Stimulated activated CD4-positive, alpha-beta T cell treated with anti-CD3 and anti-CD28 coated beads, TNF-alpha, amount 100 ng/mL, for 4 hours (primary cell): ENCODE measurements around the gene AKAP11.

ENCODE experiments used
- DNase-seq, 3 experiments: peaks; one replicate each; pipeline ENCODE4 v3.0.0-alpha.2; 2020; ENCODE audit warnings: low read depth in 3 of 3

The AKAP11 gene

DNA sequence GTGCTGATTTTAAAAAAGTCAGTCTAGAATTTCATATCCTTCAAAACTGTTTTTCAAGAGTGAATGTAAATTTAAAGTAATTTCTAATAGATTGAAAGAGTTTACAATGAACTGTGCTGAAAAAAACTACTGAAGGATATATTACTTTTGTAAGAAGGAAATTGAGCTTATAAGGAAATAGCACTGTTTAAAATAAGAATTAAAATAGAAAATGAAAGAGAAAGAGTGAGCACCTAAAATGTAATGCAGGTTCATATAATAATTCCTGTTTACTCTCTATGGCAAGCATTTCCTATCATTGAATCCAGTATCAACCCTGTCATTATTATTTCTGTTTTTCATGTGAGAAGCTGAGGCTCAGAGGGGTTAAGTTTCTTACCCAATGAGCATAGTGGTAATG, 57.3 kb downstream of the AKAP11 start:
- no peak for DNase-seq

DNA sequence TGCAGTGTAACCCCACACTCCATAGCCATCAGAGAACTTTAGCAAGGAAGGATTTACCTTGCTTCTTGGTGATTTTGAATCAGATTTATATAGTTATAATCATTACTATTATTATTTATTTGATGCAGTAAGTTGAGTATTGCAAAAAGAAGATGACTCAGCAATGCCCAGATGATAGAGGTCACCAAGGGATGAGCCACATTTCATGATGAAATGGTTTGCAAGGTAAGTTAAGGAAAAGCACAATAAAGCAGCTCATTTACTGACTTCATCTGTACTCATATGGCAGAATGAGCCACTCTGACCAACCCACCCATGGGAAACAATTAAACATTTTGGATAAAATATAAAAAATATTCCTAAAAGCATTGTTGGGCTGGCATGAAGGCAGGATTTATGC, 59.1 kb downstream of the AKAP11 start:
- no peak for DNase-seq

DNA sequence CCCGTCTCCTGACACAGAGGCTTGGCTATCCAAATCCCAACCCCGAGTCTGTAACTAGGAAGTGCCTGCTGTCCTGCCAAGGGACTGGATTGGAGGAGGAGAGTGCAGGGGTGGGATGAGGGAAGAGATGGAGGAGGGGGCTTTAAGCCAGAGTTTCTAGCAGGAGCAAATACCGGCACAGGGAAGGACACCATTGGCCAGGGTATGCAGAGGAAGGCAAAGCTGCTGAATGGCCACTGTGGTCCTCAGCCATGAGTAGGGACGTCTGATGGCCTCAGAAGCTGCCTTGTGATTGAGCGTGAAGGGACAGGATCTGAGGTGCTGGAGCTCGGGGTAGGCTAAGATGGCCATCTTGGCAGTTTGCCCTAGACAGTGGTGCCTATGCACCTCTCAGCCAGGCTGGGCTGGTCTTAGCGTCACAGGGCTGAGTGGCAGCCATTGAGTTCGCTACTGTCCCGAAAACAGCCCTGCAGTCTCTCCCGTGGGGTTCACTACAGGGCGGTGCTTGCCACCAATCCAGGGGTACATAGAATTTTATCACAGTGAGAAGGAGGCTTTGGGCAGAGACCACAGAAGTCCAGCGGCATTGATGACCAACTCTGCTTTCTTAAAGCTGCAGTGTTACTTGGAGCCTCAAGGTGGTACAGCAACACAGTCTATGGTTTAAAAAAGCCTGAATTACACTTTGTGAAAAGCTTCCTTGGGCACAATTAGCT, 61.8 kb downstream of the AKAP11 start:
- DNase-seq: no peak

DNA sequence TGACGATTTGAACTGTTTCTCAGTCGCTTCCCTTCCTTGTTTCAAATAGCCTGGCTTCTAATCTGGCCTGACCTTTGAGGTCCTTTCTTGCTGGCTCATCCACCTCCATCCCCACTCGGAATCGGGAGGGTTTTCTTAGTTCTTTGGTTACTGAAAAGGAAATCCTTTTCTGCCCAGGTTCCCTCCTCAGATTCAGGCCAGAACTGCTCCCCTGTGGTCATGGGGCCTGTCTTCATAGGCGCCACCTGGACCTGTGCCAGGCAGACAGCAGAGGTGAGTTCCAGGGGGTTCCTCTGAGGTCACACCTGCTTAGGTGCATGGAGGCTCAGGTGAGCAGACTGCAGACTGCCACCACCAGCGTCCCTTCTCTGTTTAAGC, 62.4 kb downstream of the AKAP11 start:
- DNase-seq: no peak

DNA sequence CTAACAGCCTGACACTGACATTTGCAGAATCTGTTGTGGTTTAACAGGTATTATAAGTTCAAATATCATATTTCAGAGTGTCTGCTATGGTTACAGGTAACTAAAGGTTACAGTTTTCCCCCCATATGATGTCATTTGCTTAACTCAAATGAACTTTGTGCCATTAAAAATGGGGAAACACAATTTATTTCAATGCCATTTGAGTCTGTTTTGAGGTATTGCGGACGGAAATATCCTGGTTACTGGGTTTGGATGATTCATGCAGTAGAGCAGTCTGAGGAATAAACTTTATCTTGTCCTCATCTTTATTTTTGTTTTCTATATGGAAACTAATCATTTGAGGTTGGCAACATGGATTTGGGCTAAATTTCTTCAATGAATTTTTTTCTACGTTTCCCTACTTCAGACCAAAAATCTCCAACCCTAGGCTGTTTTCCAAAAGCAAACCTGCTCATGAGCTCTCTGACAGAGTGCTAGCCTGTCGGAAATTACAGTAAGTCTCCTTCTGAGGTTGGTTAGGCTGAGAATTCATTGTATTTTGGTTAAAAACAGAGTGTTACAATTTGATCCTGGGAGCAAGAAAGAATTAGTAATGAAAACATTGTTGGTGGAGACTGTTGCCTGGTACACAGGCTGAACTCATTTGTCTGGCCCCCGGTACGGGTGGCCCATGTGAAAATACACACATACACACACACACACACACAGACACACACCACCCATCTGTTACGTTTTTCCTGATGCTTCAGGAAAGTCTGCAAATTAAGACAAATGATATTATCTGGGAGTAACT, 66.1 kb downstream of the AKAP11 start:
- DNase-seq: no peak

DNA sequence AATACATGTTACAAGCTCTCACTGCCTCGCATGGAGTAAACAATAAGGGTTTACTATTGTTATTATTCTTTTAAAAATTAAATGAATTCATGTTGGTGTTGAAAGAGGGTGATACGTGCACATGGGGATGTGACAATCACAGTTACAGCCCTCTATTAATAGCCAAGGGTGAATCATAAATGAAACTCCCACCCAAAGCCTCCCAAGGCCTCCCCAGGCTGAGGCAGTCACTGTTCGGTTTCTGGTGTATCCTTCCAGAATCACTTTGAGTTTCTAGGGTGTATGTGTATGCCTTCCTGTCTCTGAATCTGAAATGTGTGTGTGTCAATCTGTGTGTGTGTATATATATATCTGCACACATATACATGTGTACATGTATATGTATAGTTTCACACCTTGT, 73.4 kb downstream of the AKAP11 start:
- DNase-seq: no peak

GRCh38 chr13:42348576-42348975, 76.6 kb downstream of the AKAP11 start:
- no peak for DNase-seq

GRCh38 chr13:42350141-42350540, 78.2 kb downstream of the AKAP11 start:
- DNase-seq: no peak

DNA sequence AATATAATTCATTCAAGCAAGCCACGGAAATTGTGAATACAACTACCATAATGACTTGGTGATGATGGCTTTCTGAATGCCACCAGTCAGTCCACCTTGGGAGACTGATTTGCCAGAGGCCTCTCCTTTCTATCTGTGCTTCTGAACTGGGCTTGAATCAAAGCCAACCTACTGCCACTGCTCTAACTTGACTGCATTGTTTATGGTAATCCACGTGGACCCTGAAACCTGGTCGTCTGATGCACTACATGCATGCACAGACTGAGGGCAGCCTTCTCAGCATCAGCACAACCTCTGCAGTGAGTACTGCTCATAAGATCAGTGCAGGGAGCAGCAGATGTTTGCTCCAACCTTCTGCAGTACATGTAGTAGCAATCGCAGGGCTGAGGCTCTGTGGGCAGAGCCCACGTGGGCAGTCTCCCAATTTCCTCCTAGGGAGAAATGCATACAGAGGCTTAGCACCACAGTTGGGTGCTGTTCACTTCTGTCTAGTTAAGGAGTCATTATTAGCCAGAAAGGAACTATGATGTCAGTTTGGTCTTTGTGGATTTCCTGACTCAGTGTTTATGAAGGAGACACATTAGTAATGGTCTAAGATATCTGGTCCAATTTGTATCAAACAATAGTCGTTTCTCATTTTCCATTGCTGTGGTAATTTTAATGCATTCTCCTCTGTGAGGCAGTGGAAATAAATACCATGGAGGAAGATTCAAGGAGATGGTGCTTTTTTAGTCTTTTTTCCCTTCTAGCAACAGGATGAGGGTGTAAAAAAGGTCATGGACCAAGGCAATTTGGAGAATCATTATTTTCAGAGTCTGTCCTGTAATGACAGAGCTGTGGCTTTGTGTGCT, 82.5 kb downstream of the AKAP11 start:
- DNase-seq: peak in 2 of 3 experiments; percentile 15 to 27

DNA sequence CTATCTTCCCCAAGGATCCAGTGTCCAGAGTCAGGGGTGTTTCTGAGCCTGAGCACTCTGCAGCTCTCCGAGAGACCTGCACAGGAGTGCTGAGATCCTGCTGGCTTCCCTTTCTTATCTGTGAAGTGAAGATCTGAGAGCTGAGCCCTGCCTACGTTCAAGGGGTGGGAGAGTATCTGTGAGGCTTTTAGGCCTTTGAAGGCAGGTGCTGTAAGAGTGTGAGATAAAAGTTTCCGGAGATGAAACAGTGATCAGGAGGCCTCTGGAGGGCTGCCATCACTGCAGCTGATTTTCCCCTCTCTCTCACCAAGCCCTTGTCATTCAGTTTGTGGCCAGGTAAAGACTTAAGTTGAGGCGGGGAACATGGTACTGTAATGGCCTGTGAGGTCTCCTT, 83.1 kb downstream of the AKAP11 start:
- peak; percentile 32 to 53 (median 36) for DNase-seq

- DNase-seq: no peak
Observed at GRCh38 chr13:42355491-42356183, 83.7 kb downstream of the AKAP11 start.

DNA sequence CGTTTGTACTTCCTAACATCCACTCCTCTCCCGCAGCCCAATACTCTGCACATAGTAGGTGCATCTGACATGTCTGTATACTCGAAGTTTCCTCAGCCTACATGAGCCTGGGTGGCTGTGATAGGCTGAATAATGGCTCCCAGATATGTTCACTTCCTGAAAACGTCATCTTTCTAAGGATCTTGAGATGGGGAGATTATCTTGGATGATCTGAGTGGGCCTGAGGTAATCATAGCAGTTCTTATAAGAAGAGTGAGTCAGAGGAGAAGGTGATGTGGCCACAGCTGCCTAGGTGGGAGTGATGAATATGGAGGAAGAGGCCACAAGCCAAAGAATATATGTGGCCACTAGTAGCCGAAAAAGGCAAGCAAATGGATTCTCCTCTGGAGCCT, 84.2 kb downstream of the AKAP11 start:
- DNase-seq: no peak

- no peak for DNase-seq
Observed at GRCh38 chr13:42360046-42360574, 88.2 kb downstream of the AKAP11 start.

DNA sequence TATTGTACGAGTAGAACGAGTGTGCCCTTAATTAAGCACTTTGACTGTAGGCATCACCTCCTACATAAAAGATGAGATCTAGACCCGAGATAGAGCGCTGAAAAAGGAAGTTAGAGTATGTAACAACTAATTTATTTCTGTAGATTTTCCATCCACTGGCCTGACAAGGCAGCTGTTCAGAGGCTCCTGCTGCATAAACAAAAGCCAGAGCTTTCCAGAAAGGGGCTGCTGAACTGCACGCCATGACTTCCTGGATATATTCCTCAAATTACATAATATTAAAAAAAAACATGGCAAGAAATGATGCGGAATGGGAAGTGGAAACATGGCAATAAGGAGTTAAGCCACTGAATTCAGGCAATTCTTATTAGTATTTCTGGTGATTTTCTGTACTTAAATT, 89.7 kb downstream of the AKAP11 start:
- no peak for DNase-seq

DNA sequence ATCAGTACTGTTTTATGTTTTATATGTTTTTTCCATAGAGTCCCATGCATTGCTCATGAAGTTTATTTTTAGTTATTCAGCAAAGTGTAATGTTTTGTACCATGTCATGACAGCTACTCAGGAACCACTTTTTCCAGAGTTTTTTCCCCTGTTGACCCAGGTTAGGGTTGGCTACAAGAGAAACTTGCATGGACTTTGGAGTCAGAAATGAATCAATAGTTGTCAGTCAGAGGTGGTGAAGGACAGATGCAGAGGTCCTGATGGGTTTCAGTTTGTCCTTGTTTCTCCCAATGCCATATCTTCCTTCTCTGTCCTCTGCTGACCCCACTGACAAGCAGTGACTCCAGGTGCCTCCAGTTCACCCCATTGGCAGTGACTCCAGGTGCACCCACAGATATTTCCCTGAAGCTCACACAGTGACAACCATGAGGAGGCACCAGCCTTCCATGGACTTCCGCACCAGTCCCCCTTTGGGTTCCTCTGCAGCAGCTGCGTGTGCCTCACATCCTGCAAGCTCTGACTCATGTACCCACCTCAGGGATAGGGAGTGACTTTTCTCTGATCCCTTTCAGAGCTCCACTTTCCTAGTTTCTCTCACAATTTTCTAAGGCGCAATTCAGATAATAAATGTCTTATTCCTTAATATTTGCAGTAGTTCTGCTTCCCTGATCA, 92.1 kb downstream of the AKAP11 start:
- no peak for DNase-seq

DNA sequence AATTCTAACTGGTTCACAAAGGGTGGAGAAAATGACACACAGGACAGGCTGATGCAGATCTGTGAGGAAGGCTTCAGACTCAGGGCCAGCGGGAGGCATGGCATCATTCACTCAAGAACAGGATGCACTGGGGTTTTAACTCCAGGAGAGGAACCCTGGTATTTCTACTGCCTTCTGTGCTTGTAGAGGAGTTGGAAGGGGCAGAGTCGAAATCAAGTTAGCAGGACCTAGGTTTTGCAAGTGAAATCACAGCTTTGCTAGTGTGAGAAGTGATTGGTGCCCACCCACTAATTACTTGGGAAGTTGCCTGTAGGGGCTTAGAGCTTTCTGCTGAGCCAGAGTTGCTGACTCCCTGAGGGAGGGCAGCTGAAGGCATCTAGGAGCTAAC, 92.7 kb downstream of the AKAP11 start:
- DNase-seq: no peak

- no peak for DNase-seq
Observed at GRCh38 chr13:42367831-42368230, 95.9 kb downstream of the AKAP11 start.

GRCh38 chr13:42369071-42369797, 97.3 kb downstream of the AKAP11 start:
- no peak for DNase-seq

DNA sequence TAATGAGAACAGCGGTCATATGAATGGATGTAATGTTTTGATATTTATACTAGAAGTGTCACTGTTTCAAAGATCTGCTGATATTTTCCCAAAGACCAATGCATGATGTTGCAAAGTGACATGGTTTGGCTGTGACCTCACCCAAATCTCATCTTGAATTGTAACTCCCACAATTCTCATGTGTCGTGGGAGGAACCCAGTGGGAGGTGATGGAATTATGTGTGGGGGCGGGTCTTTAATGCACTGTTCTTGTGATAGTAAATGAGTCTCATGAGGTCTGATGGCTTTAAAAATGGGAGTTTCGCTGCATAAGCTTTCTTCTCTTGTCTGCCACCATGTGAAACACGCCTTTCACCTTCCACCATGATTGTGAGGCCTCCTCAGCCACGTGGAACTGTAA, 98.3 kb downstream of the AKAP11 start:
- DNase-seq: no peak
